ENCODE results near the gene CYTH1.

The CYTH1 gene

DNA sequence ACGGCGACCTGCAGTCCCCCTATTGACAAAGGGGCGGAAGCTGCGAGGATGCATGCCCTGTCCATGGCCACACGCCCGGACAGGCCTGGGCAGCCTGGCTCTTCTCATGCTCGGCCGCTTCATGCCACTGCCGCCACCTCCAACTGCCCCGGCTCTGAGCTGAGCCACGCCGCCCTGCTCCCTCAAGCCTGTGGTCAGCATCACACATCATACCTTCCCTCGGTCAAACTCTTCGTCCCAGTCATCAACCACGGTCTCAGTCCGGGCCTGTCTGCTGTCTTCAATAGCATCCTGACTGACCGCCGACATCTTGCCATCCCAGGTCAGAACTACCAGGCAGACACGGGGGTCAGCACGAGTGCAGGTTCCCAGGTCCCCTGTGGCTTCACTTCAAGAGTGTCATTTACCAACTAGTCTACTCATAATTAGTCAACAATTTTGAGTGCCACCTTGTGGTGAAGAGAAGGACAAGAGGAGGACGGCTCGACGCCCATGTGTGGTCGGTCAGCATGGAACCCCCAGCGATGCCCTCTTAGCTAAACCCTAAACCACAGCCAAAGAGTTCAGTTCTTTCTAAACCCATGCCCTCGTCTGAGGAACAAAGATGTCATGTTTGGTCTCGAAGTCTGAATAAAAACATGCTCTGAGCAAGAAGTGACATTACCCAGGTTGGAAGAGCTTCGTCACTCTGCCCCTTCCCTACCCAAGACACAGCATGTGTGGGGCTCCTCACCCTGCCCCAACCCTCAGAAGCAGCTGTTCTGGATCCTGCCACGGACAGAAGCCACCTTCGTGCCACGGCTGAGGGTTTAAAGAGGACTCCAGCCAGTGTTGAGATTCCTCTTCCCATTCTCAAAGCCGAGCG lies 16.9 kb upstream of the CYTH1 start:
- DNase-seq (ENCODE audit: low spot score in 2 of 2) (peak in 1 of 2 donors; percentile 58), ATAC-seq (ENCODE audit: low read depth) (peak; percentile 83)
- H3K36me3 Mint-ChIP-seq: peaks cover 36% of the 10 kb centered on the region
- H3K27ac Mint-ChIP-seq: peak overlapping the region; percentile 71
- H3K27me3 Mint-ChIP-seq: no peaks in the 10 kb centered on the region
- no peak overlapping the region for H3K4me3 Mint-ChIP-seq
- peaks cover 18% of the 10 kb centered on the region for H3K4me1 Mint-ChIP-seq
- H3K9me3 Mint-ChIP-seq: no peaks in the 10 kb centered on the region

GRCh38 chr17:78797691-78798585 lies 15.9 kb upstream of the CYTH1 start:
- H3K27ac Mint-ChIP-seq: no peak overlapping the region
- peaks cover 12% of the 10 kb centered on the region for H3K4me1 Mint-ChIP-seq
- no peaks in the 10 kb centered on the region for H3K9me3 Mint-ChIP-seq
- H3K4me3 Mint-ChIP-seq: no peak overlapping the region
- DNase-seq (ENCODE audit: low spot score in 2 of 2) (no peak), ATAC-seq (ENCODE audit: low read depth) (no peak)
- H3K36me3 Mint-ChIP-seq: peaks cover 30% of the 10 kb centered on the region
- no peaks in the 10 kb centered on the region for H3K27me3 Mint-ChIP-seq

DNA sequence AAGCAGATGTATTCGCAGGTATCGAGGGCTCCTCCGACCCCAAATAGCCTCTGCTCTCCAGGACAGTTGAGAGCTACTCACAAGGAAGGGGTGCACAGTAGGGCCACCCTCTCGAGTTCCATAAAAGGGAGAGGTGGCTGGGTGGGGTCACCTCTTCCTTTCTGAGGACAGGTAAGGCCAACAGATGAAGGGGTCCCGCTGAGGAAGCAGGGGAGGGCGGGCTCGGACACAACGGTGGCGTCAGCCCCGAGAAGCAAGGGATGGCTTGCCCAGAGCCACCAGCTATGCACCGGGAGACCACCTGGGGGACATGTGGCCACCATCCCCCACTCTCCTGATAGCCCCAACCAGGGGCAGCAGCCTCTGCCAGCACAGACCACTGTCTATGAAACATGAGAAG lies 15.1 kb upstream of the CYTH1 start:
- H3K27ac Mint-ChIP-seq: no peak overlapping the region
- H3K4me1 Mint-ChIP-seq: peaks cover 12% of the 10 kb centered on the region
- ATAC-seq (ENCODE audit: low read depth) (no peak), DNase-seq (ENCODE audit: low spot score in 2 of 2) (no peak)
- H3K36me3 Mint-ChIP-seq: peaks cover 27% of the 10 kb centered on the region
- no peaks in the 10 kb centered on the region for H3K9me3 Mint-ChIP-seq
- no peak overlapping the region for H3K4me3 Mint-ChIP-seq
- no peaks in the 10 kb centered on the region for H3K27me3 Mint-ChIP-seq

- peaks cover 30% of the 10 kb centered on the region for H3K36me3 Mint-ChIP-seq
Measured at GRCh38 chr17:78796517-78796900, 14.4 kb upstream of the CYTH1 start.

GRCh38 chr17:78795861-78796516 lies 13.9 kb upstream of the CYTH1 start:
- H3K27me3 Mint-ChIP-seq: no peaks in the 10 kb centered on the region
- no peak overlapping the region for H3K27ac Mint-ChIP-seq
- peaks cover 15% of the 10 kb centered on the region for H3K4me1 Mint-ChIP-seq
- ATAC-seq (ENCODE audit: low read depth) (no peak), DNase-seq (ENCODE audit: low spot score in 2 of 2) (no peak)
- H3K4me3 Mint-ChIP-seq: no peak overlapping the region
- peaks cover 28% of the 10 kb centered on the region for H3K36me3 Mint-ChIP-seq
- H3K9me3 Mint-ChIP-seq: no peaks in the 10 kb centered on the region

More at GRCh38 chr17:78796517-78796900, 14.4 kb upstream of the CYTH1 start:
- H3K27ac Mint-ChIP-seq: no peak overlapping the region
- H3K4me3 Mint-ChIP-seq: no peak overlapping the region
- no peak for DNase-seq (ENCODE audit: low spot score in 2 of 2)
- H3K27me3 Mint-ChIP-seq: no peaks in the 10 kb centered on the region
- no peaks in the 10 kb centered on the region for H3K9me3 Mint-ChIP-seq
- no peak for ATAC-seq (ENCODE audit: low read depth)
- peaks cover 15% of the 10 kb centered on the region for H3K4me1 Mint-ChIP-seq

DNA sequence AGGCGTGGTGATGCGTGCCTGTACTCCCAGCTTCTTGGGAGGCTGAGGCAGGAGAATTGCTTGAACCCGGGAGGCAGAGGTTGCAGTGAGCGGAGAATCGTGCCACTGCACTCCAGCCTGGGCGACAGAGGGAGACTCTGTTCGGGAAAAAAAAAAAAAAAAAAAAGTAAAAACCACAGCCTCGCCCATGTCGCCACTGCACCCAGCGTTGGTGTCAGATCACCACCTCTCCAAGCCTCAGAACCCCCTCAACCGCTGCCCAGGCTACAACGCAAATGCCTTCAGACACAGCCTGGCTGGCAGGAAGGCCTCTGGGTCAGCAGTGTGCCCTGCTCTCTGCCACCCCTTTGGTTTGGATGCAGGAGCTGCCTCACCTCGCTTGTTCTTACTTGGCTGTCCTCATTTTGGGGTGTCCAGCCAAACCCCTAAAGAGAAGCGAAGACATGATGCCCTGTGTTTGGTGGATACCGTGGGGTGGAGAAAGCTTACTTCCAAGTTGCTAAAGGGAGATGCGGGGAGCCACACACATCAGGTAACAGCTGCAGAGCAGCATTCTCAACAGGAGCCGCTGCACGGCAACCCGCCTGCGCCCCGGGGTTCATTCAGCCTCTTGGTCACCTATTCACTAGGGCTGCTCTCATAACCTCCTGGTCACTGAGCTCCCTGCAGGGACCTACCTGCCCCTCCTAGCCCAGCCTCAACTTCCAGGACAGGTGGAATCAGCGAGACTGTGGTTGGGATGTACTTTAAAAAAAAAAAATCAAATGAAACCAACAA lies 13.0 kb upstream of the CYTH1 start:
- H3K27me3 Mint-ChIP-seq: no peaks in the 10 kb centered on the region
- peaks cover 25% of the 10 kb centered on the region for H3K36me3 Mint-ChIP-seq
- no peak for ATAC-seq (ENCODE audit: low read depth)
- H3K4me3 Mint-ChIP-seq: no peak overlapping the region
- H3K9me3 Mint-ChIP-seq: no peaks in the 10 kb centered on the region
- H3K27ac Mint-ChIP-seq: no peak overlapping the region
- peaks cover 12% of the 10 kb centered on the region for H3K4me1 Mint-ChIP-seq
- no peak for DNase-seq (ENCODE audit: low spot score in 2 of 2)

DNA sequence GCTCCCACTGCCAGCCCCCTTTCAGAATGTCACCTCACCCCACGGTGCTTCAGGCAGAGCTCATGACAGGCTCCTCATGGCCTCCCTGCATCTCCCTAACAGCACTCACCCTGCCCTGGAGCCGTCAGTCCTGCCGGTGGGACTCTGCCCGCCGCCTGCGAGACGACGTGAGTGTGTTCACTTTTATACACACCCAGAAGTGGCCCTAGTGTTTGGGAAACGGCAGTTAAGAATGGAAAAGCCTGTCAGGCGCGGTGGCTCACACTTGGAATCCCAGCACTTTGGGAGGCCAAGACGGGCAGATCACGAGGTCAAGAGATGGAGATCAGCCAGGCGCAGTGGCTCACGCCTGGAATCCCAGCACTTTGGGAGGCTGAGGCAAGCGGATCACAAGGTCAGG lies 12.3 kb upstream of the CYTH1 start:
- no peaks in the 10 kb centered on the region for H3K9me3 Mint-ChIP-seq
- H3K4me1 Mint-ChIP-seq: peaks cover 10% of the 10 kb centered on the region
- DNase-seq (ENCODE audit: low spot score in 2 of 2) (no peak), ATAC-seq (ENCODE audit: low read depth) (no peak)
- H3K4me3 Mint-ChIP-seq: no peak overlapping the region
- H3K36me3 Mint-ChIP-seq: peaks cover 24% of the 10 kb centered on the region
- H3K27me3 Mint-ChIP-seq: no peaks in the 10 kb centered on the region
- H3K27ac Mint-ChIP-seq: no peak overlapping the region

GRCh38 chr17:78793968-78794367 lies 11.9 kb upstream of the CYTH1 start:
- H3K36me3 Mint-ChIP-seq: peaks cover 23% of the 10 kb centered on the region
- DNase-seq (ENCODE audit: low spot score in 2 of 2) (no peak), ATAC-seq (ENCODE audit: low read depth) (no peak)
- no peak overlapping the region for H3K4me3 Mint-ChIP-seq
- no peaks in the 10 kb centered on the region for H3K9me3 Mint-ChIP-seq
- H3K4me1 Mint-ChIP-seq: peaks cover 6% of the 10 kb centered on the region
- no peak overlapping the region for H3K27ac Mint-ChIP-seq
- H3K27me3 Mint-ChIP-seq: no peaks in the 10 kb centered on the region

DNA sequence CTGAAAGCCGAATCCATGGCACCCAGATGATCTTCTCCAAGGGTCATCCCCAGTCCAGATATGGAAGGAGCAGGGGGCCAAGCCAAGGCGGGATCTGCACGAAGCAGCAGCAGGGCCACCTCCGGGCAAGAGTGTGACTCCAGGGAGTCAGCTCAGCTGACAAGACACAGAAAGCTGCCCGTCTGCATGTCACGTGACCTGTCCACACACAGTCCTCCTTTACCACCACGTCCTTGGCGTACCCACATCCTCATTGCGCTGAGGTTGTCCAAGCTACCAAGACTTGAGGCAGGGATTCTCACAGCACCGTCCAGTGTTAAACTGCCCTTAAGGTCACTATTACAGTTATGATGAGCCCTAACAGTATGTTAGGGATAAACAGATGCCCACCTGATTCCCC lies 11.3 kb upstream of the CYTH1 start:
- ATAC-seq (ENCODE audit: low read depth): no peak
- Mint-ChIP-seq H3K27me3 (no peaks in the 10 kb centered on the region), H3K4me1 (peaks cover 3% of the 10 kb centered on the region), H3K27ac (peak overlapping the region; percentile 21), H3K36me3 (peaks cover 20% of the 10 kb centered on the region), H3K9me3 (no peaks in the 10 kb centered on the region), H3K4me3 (no peak overlapping the region)
- no peak for DNase-seq (ENCODE audit: low spot score in 2 of 2)

DNA sequence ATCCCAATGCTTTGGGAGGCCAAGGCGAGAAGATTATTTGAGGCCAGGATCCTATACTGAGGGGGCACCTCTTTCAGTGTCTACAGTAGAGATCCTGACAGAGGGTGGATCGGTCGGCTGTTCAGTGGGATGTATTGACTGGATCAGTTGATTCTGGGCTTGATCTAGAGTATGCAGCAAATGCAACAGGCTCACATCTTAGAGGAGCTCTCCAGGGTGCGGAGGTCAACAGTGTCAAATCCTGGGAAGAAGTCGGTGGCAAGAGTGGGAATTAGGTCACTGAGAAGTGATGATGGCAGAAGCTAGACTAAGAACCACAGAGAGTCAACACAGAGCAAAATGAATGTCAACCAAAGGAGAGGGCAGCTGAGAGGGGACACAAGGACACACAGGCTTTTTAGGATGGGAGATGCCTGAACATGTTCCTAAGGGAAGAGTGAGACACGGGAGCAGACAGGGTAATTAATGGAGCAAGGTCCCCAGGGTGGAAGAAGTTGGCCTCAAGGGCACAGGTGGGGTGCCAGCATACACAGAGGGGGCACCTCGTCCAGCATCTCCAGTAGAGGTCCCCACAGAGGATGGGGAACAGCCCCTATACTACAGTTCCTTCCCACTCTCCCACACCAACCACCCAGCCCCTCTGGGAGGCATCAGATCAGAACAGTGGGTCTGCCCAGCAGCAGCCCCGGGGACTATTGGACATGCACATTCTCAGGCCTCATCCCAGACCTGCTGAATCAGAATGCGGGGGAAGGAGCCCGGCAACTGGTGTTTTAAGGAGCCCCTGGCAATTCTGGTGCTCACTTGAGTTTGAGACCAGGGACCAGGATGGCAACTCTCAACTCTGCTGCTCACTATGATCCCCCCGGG lies 10.0 kb upstream of the CYTH1 start:
- ATAC-seq (ENCODE audit: low read depth) (no peak), DNase-seq (ENCODE audit: low spot score in 2 of 2) (no peak)
- Mint-ChIP-seq H3K4me1 (peaks cover 3% of the 10 kb centered on the region), H3K9me3 (no peaks in the 10 kb centered on the region), H3K27ac (no peak overlapping the region), H3K36me3 (peaks cover 17% of the 10 kb centered on the region), H3K4me3 (no peak overlapping the region), H3K27me3 (no peaks in the 10 kb centered on the region)

- Mint-ChIP-seq H3K27me3 (no peaks in the 10 kb centered on the region), H3K36me3 (peaks cover 8% of the 10 kb centered on the region), H3K9me3 (no peaks in the 10 kb centered on the region), H3K4me1 (peaks cover 3% of the 10 kb centered on the region), H3K27ac (no peak overlapping the region), H3K4me3 (no peak overlapping the region)
- DNase-seq (ENCODE audit: low spot score in 2 of 2): no peak
- ATAC-seq (ENCODE audit: low read depth): no peak
Measured at GRCh38 chr17:78790552-78790951, 8.5 kb upstream of the CYTH1 start.

GRCh38 chr17:78789663-78790181 lies 7.6 kb upstream of the CYTH1 start:
- Mint-ChIP-seq H3K27me3 (no peaks in the 10 kb centered on the region), H3K4me3 (no peak overlapping the region), H3K9me3 (no peaks in the 10 kb centered on the region), H3K27ac (no peak overlapping the region), H3K4me1 (peaks cover 3% of the 10 kb centered on the region), H3K36me3 (peaks cover 6% of the 10 kb centered on the region)
- ATAC-seq (ENCODE audit: low read depth): no peak
- no peak for DNase-seq (ENCODE audit: low spot score in 2 of 2)
